Rectal smooth muscle tissue (tissue), 1 donor: ENCODE results near the gene ZNF124.

Source experiments
- H3K27ac ChIP-seq: one replicate; pipeline ENCODE4 v1.7.0; 2013; ENCODE audit warnings: low read depth, low read length, inconsistent platforms
- H3K27me3 ChIP-seq: one replicate; pipeline ENCODE4 v1.7.0; 2013; ENCODE audit warnings: low read length; ENCODE audit not compliant: control insufficient read depth, insufficient read depth
- H3K36me3 ChIP-seq: one replicate; pipeline ENCODE4 v1.7.0; 2013; ENCODE audit warnings: low read length; ENCODE audit not compliant: control insufficient read depth, insufficient read depth
- H3K4me1 ChIP-seq: one replicate; pipeline ENCODE4 v1.7.0; 2013; ENCODE audit warnings: low read length; ENCODE audit not compliant: control insufficient read depth, insufficient read depth
- H3K4me3 ChIP-seq: one replicate; pipeline ENCODE4 v1.7.0; 2013; ENCODE audit warnings: low read length
- H3K9ac ChIP-seq: one replicate; pipeline ENCODE4 v1.7.0; 2013; ENCODE audit warnings: low read length

The ZNF124 gene

DNA sequence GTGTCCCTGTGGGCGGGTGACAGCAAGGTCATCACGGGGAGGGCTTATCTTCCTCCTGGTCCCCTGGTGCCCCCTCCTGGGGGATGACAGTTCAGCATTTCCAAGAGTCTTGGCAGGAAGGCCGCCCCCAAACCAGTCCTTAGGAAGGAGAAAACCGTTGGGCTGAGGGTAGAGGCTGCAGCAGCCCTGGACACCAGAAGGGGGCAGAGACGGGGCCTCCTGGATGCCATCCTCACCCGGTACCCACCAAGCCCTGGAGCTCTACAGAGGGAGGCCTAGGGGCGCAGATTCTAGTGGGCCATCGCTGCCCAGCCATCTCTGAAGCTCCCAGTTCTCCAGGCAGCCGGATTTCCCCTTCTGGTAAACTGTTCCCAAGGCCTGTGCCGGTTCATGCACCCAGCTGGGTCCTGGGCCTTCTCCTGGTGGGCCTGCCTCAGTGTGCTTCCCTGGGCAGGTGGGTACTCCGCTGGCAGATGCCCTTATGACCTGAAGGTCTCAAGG lies 52.8 kb downstream of the ZNF124 start:
- Histone ChIP-seq H3K27ac (no peak overlapping the region), H3K4me3 (no peak overlapping the region), H3K27me3 (no peaks in the 10 kb centered on the region), H3K9ac (no peak overlapping the region), H3K4me1 (no peaks in the 10 kb centered on the region), H3K36me3 (no peaks in the 10 kb centered on the region)

DNA sequence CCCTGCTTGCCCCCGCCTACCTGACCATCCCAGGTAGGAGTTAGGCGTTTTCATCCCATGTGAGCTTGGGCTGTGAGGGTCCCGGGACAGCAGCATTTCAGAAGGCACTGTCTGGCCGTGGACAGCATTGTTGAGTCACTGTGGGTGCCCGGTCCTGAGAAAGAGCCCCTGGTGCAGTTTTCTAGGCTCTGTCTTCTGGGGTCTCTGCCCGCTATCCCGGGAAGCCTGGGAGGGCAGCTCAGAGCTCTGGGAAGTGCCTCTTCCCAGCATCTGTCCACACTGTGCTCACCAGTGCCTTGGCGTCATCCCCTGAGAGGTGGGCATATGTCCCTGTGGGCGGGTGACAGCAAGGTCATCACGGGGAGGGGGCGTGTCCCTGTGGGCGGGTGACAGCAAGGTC lies 56.3 kb downstream of the ZNF124 start:
- Histone ChIP-seq H3K27ac (no peak overlapping the region), H3K4me1 (no peaks in the 10 kb centered on the region), H3K36me3 (no peaks in the 10 kb centered on the region), H3K9ac (no peak overlapping the region), H3K4me3 (no peak overlapping the region), H3K27me3 (no peaks in the 10 kb centered on the region)

DNA sequence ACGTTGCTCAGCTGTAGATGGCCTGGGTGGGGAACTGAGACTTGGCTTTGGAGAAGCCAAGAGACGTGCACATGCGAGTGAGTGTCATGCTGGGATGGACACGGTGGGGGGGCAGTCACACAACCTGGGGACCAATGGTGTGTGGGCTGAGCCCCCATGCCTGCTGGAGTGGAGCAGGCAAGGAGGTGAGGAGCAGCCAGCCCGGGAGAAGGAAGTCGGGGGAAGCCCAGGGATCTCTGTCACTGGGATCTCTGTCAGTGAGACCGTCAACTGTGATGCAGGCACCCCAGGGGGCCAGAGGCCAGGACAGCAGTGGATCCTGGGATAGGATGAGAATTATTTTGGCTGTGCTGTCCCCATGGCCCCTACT lies 56.7 kb downstream of the ZNF124 start:
- no peaks in the 10 kb centered on the region for H3K27me3 ChIP-seq
- no peak overlapping the region for H3K9ac ChIP-seq
- no peak overlapping the region for H3K27ac ChIP-seq
- no peak overlapping the region for H3K4me3 ChIP-seq
- H3K4me1 ChIP-seq: no peaks in the 10 kb centered on the region
- H3K36me3 ChIP-seq: no peaks in the 10 kb centered on the region

DNA sequence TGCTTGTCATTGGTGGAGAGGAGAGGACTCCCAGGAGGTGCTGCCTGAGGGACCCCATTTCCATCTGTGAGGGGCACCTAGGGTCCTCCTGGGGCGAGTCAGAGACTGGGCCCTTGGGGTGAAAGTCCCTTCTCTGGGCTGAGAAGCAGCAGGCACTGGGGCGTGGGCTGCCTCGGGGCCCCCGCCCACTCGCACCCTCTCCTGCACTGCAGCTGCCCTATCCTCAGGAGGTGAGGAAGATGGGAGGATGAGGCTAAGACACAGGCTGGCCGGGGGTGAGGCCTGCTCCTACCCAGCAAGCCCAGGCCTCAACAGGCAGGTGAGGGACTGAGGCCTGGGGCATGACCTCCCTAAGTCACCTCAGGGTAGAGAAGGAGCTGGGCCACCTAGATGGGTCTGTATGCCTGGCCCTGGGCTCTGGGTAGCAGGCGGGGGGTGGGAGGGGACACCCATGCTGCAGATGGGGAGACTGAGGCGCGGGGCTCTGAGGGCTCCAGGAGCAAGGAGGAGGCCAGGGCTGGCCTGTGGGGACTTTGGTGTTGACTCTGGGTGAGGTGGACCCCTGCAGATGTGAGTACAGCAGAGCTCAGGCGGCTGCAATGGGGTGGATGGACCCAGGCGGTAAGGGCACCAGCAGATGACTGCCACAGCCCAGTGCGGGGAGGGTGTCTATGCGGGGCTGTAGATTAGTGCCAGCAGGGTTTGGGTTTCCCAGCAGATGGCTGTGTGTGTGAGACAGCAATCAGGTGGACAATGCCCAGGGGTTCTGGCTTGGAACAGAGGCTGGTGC lies 57.3 kb downstream of the ZNF124 start:
- H3K4me1 ChIP-seq: no peaks in the 10 kb centered on the region
- H3K9ac ChIP-seq: no peak overlapping the region
- no peak overlapping the region for H3K4me3 ChIP-seq
- H3K27me3 ChIP-seq: no peaks in the 10 kb centered on the region
- no peak overlapping the region for H3K27ac ChIP-seq
- no peaks in the 10 kb centered on the region for H3K36me3 ChIP-seq

DNA sequence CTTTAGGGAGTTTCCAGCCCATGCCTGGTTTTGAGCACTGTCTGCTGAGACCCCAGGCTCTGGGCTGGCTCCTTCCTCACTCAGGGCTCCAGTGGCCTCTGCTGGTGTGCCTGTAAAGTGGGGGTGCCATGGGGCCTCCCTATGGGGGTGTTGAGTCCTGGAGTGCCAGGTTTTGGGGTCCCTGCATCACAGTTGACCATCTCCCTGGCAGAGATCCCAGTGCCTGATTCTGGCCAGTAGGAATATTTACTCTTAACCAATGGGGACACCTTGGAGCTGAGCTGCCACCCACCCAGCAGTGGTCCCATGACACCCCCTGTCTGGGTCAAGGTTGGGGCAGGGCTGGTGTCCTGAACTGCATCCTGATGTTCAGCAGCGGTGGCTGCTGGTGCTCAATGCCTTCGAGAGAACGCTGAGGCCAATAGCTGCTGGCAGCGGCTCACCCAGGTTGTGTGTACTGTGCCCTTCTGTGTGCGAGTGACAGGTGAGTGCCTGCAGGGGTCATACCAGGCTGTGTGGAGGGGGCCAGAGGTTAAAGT lies 58.0 kb downstream of the ZNF124 start:
- no peaks in the 10 kb centered on the region for H3K36me3 ChIP-seq
- H3K9ac ChIP-seq: no peak overlapping the region
- no peak overlapping the region for H3K4me3 ChIP-seq
- H3K4me1 ChIP-seq: no peaks in the 10 kb centered on the region
- no peaks in the 10 kb centered on the region for H3K27me3 ChIP-seq
- no peak overlapping the region for H3K27ac ChIP-seq

DNA sequence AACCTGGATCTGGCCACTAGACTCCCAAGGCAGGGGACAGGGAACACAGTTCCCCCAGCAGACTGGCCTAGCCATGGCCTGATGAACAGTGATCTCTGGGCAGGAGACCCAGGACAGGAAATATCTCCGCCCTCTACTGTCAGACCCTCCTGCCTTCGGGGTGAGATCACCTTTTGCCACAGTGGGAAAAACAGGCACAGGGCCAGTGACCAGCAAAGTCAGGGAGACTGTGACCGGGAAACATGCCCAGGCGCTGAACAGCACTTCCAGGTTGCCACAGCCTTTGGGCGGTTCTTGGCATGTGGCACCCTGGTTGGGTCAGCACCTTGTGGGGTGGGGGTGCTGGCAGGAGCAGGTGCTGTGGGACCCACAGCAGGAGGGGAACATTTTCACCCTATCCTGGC lies 58.7 kb downstream of the ZNF124 start:
- Histone ChIP-seq H3K9ac (no peak overlapping the region), H3K27ac (no peak overlapping the region), H3K36me3 (no peaks in the 10 kb centered on the region), H3K4me3 (no peak overlapping the region), H3K27me3 (no peaks in the 10 kb centered on the region), H3K4me1 (no peaks in the 10 kb centered on the region)

DNA sequence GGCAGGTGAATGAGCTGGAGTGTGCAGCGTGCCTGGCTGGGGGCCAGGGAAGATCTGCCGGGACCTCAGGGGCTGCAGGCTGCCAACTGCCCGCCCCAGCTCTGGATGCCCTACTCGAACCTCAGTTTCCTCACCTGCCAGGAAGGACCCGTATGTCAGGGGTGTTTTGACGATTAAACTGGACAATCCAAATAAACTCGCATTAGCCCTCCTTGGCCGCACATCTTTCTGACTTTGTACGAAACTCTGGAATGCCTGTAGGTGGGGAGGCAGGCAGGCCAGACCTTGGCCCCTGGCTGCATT lies 59.4 kb downstream of the ZNF124 start:
- Histone ChIP-seq H3K4me3 (peak overlapping the region; percentile 78), H3K27me3 (no peaks in the 10 kb centered on the region), H3K27ac (no peak overlapping the region), H3K9ac (no peak overlapping the region), H3K36me3 (no peaks in the 10 kb centered on the region), H3K4me1 (no peaks in the 10 kb centered on the region)

DNA sequence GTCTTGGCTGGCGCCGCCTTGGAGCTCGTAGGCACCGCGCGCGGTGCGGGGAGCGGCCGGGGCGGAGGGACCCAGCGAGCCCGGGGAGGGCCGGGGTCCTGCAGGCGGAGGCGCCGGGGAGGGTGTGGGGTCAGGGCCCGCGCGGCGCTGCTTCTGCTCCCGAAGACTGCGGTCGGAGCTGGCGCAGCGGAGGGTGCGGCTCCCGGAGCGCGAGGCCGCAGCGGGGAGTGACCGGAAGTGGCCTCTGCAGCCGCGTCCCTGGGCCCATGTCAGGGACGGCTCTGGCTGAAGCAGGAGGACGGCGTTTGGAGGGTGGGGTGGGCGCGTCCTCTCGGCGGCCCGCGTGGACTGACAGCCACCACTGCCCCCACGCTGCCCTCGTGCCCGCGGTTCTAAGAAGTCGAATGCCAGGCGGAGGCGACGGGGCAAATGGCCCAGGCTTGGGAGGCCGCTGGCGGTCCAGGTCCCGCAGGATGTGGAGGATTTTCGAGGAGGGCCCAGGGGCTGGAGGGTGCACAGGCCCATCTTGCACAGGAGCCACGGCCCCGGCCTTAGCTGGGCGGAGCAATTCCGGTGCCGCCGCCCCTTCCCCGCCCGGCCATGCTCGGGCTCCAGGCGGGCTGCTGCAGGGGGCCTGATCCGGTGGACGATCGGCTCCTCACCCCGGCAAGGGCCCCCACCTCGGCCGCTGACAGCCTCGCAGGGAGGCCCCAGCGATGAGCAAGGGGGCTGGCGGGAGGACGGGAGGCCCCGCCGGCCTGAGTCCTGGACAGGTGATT lies 59.9 kb downstream of the ZNF124 start:
- Histone ChIP-seq H3K27me3 (no peaks in the 10 kb centered on the region), H3K36me3 (no peaks in the 10 kb centered on the region), H3K9ac (no peak overlapping the region), H3K4me1 (no peaks in the 10 kb centered on the region), H3K4me3 (peak overlapping the region; percentile 78), H3K27ac (peak overlapping the region; percentile 78)

DNA sequence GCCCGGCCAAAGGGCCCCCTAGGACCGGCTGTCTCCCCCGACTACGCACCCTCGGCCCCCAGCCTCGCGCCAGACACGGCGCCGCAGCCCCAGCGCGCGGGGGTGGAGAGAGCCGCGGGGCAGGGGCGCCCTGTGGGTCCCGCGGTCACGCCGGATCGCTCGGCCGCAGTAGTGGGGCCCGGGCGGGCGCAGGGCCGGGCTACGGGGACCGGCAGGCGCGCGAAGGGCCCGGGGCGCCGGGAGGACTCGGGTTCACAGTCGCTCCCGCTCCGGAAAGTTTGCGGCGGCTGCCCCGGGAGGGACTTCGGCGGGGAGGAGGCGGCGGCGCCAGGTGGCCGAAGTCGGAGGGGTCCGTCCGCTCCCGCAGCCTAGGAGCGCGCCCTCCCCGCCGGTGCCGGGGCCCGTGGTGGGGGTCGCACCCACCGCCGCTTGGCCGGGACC lies 60.5 kb downstream of the ZNF124 start:
- H3K9ac ChIP-seq: no peak overlapping the region
- peak overlapping the region; percentile 78 for H3K27ac ChIP-seq
- H3K4me1 ChIP-seq: no peaks in the 10 kb centered on the region
- H3K4me3 ChIP-seq: peak overlapping the region; percentile 78
- no peaks in the 10 kb centered on the region for H3K36me3 ChIP-seq
- H3K27me3 ChIP-seq: no peaks in the 10 kb centered on the region

DNA sequence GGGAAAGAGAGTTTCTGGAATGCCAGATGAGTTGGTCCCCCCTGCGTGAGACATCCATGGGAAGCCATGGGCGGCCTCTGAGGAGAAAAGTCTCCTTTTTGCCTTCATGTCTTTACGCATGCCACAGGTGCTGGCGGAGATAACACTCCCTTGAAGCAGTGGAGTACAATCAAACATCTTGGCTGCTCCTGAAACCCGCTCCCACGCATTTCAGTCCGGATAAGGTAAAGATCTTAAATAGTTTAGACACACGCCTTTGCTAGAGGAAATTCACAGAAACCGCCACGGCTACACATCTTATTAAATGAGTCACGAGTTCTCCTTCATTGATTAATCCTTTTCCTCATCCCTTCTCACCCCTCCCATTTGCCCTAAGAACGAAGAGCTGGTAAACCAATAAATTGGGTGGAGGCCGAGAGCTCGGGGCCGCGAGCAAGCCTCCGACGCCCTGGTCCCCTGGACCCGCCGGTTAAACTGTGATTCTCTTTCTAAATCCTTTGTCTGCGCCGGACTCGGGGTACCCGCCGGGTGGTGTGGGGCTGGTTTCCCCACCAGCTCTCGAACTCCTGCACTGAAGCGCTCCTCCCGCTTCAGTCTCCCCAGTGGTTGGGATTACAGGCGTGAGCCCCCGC lies 61.1 kb downstream of the ZNF124 start:
- no peak overlapping the region for H3K9ac ChIP-seq
- H3K36me3 ChIP-seq: no peaks in the 10 kb centered on the region
- H3K4me1 ChIP-seq: no peaks in the 10 kb centered on the region
- peak overlapping the region; percentile 78 for H3K27ac ChIP-seq
- H3K27me3 ChIP-seq: no peaks in the 10 kb centered on the region
- peak overlapping the region; percentile 78 for H3K4me3 ChIP-seq

DNA sequence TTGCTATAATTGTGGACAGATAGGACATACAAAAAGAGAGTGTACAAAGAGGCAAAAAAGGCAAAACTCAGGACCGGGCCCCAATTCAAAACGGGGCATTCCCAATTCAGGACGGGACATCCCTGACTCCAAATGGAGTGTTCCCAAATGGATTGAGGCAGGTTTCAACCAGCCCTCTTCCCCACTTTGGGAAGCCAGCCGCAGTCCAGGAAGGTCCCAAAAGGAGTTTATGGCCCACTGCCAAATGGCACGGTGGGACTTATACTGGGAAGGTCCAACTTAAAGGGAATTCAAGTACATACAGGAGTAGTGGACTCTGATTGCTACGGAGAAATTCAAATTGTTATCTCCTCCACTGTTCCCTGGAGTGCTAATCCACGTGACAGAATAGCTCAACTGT lies 64.1 kb downstream of the ZNF124 start:
- Histone ChIP-seq H3K36me3 (no peaks in the 10 kb centered on the region), H3K4me1 (no peaks in the 10 kb centered on the region), H3K9ac (no peak overlapping the region), H3K4me3 (no peak overlapping the region), H3K27ac (no peak overlapping the region), H3K27me3 (no peaks in the 10 kb centered on the region)

DNA sequence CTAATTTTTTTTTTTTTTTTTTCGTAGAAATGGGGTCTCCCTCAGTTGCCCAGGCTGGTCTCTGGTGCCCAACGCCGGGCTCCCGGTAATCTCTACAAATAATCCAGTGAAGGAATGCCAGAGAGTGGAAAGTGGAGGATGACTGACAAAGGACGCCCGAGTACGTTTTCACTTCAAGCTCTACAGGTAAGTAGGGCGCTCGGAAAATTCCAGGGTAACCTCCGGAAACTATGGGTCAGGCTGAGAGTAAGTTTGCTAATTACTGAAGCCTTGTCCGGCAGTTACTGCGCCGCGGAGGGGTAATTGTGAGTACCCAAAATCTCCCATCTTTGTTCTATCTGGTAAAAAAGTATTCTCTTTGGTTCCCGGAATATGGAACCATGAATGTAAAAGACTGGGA lies 65.9 kb downstream of the ZNF124 start:
- Histone ChIP-seq H3K36me3 (peaks cover 2% of the 10 kb centered on the region), H3K4me1 (no peaks in the 10 kb centered on the region), H3K9ac (no peak overlapping the region), H3K27ac (no peak overlapping the region), H3K4me3 (no peak overlapping the region), H3K27me3 (no peaks in the 10 kb centered on the region)
